Left ventricle myocardium inferior (tissue), 1 donor: ENCODE measurements around the gene LRRTM3. TPM values are rescaled to one million over a fixed set of nuclear protein-coding genes. Genes with fewer than 3 reads are reported as not detected.

Experiments used
- DNase-seq: peaks from one replicate; pipeline ENCODE4 v3.0.0-alpha.2; 2020
- H3K27ac ChIP-seq: fragments of 200-600 bp; replicated peaks from 2 replicates; pipeline ENCODE4 v1.8.0; 2021
- H3K27me3 ChIP-seq: fragments of 200-600 bp; 2 replicates; pipeline ENCODE4 v1.8.0; 2021; ENCODE audit warnings: low read depth
- H3K36me3 ChIP-seq: fragments of 200-600 bp; 2 replicates; pipeline ENCODE4 v1.8.0; 2021
- H3K4me1 ChIP-seq: fragments of 200-600 bp; 2 replicates; pipeline ENCODE4 v1.8.0; 2021
- H3K4me3 ChIP-seq: fragments of 200-600 bp; 2 replicates; pipeline ENCODE4 v1.8.0; 2021; ENCODE audit warnings: mild to moderate bottlenecking, moderate library complexity
- H3K9me3 ChIP-seq: fragments of 200-600 bp; replicated peaks from 2 replicates; pipeline ENCODE4 v1.8.0; 2021
- intact Hi-C: fragments of 100-400 bp; cut with micrococcal nuclease; formaldehyde crosslinking; loops from one replicate; pipeline ENCODE4 v1.11.0; 2022
- total RNA-seq: library from RNA; stranded (reverse); fragmentation: NEBNext Ultra II Directional; extraction: Animal tissue kit (Norgen Biotek cat#: 25700); gene quantifications from one replicate; pipeline ENCODE4 v1.2.1, GENCODE V29; 2021
- TF ChIP-seq, protein P1 (sequence below): fragments of 200-600 bp; IDR thresholded peaks from 2 replicates; pipeline ENCODE4 v1.8.0; 2021; ENCODE audit warnings: antibody characterized with exemption, mild to moderate bottlenecking, borderline replicate concordance
- donor health status: DM: no; HTN: yes; CAD: no; lungs with severe emphysema.

Gene LRRTM3
- total RNA-seq, 1 donor from 2014 or later = not detected

DNA sequence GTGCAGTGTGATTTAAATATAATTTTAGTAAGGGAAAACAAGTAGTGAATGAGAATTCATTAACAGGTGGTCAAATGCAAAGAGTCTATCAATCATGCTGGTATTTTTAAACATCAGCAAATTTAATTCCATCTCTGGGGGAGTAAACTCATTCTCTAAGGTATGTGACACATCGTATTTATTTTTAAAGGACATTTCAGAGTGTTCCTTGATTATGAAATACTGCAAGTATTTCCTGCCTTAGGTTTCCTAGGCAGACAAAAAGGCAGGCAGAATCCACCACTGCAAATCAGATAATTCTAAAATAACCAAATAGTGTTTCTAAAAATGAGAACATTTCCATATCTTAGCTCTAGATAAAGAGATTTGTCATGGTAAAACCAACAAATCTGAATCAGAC, 193.8 kb downstream of the LRRTM3 start:
- intact Hi-C loops = no loop called here
- DNase-seq = no peak
- TF ChIP-seq, protein P1, sequence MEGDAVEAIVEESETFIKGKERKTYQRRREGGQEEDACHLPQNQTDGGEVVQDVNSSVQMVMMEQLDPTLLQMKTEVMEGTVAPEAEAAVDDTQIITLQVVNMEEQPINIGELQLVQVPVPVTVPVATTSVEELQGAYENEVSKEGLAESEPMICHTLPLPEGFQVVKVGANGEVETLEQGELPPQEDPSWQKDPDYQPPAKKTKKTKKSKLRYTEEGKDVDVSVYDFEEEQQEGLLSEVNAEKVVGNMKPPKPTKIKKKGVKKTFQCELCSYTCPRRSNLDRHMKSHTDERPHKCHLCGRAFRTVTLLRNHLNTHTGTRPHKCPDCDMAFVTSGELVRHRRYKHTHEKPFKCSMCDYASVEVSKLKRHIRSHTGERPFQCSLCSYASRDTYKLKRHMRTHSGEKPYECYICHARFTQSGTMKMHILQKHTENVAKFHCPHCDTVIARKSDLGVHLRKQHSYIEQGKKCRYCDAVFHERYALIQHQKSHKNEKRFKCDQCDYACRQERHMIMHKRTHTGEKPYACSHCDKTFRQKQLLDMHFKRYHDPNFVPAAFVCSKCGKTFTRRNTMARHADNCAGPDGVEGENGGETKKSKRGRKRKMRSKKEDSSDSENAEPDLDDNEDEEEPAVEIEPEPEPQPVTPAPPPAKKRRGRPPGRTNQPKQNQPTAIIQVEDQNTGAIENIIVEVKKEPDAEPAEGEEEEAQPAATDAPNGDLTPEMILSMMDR = no peak
- Histone ChIP-seq H3K27ac (no peak overlapping the region), H3K4me1 (peaks cover 30% of the 10 kb centered on the region), H3K9me3 (no peaks in the 10 kb centered on the region), H3K4me3 (no peak overlapping the region), H3K36me3 (no peaks in the 10 kb centered on the region), H3K27me3 (no peaks in the 10 kb centered on the region)

GRCh38 chr10:67127441-67127840, 201.6 kb downstream of the LRRTM3 start:
- Histone ChIP-seq H3K27me3 (no peaks in the 10 kb centered on the region), H3K9me3 (no peaks in the 10 kb centered on the region), H3K36me3 (no peaks in the 10 kb centered on the region), H3K4me1 (peaks cover 20% of the 10 kb centered on the region), H3K4me3 (no peak overlapping the region), H3K27ac (no peak overlapping the region)
- no peak for DNase-seq
- TF ChIP-seq, protein P1 = no peak
- intact Hi-C loops = no loop called here

- DNase-seq = no peak
- peaks cover 9% of the 10 kb centered on the region for H3K4me1 ChIP-seq
- H3K4me3 ChIP-seq = no peak overlapping the region
- no peaks in the 10 kb centered on the region for H3K27me3 ChIP-seq
- TF ChIP-seq, protein P1 = no peak
- intact Hi-C loops = no loop called here
- H3K36me3 ChIP-seq = no peaks in the 10 kb centered on the region
- no peak overlapping the region for H3K27ac ChIP-seq
- H3K9me3 ChIP-seq = no peaks in the 10 kb centered on the region
Observed at GRCh38 chr10:67140641-67141040, 214.8 kb downstream of the LRRTM3 start.

- Histone ChIP-seq H3K27me3 (no peaks in the 10 kb centered on the region), H3K27ac (no peak overlapping the region), H3K4me1 (peaks cover 9% of the 10 kb centered on the region), H3K4me3 (no peak overlapping the region), H3K9me3 (no peaks in the 10 kb centered on the region), H3K36me3 (no peaks in the 10 kb centered on the region)
- intact Hi-C loops = no loop called here
- TF ChIP-seq, protein P1 = no peak
- DNase-seq = no peak
Observed at GRCh38 chr10:67141300-67141699, 215.5 kb downstream of the LRRTM3 start.

DNA sequence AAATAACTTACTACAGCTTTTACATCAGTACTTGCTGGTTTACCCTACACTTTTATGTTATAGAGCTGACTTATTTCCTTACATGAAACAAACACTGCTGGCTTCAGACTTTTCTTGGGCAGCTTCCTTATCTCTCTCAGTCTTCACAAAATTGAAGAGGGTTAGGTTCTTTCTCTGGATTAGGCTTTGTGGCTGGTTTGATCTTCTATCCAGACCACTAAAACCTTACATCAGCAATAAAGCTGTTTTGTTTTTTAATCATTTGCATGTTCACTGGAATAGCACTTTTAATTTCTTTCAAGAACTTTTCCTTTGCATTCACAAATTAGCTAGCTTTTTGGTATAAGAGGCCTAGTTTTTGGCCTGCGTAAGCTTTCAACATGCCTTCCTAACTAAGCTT, 218.7 kb downstream of the LRRTM3 start:
- Histone ChIP-seq H3K9me3 (no peaks in the 10 kb centered on the region), H3K36me3 (no peaks in the 10 kb centered on the region), H3K27ac (no peak overlapping the region), H3K27me3 (no peaks in the 10 kb centered on the region), H3K4me3 (no peak overlapping the region), H3K4me1 (peaks cover 9% of the 10 kb centered on the region)
- intact Hi-C loops = no loop called here
- TF ChIP-seq, protein P1 = no peak
- no peak for DNase-seq
